Tibial nerve (tissue), 4 donors: Measurements from ENCODE around the gene COL8A1.

Source experiments
- CTCF ChIP-seq, 5 experiments: fragments of 200-600 bp in 3 of 5; fragments of 450-650 bp in 2 of 5; sonication (generic) in 3 of 5; IDR thresholded peaks; one replicate each; pipeline ENCODE4 v1.5.1; 2016 to 2019; ENCODE audit warnings: antibody characterized with exemption in 5 of 5, mild to moderate bottlenecking in 3 of 5, moderate library complexity in 2 of 5
- EP300 ChIP-seq, 2 donors: sonication (generic); formaldehyde crosslinking; IDR thresholded peaks; one replicate each; pipeline ENCODE4 v1.6.1; 2017; ENCODE audit warnings: antibody characterized with exemption in 2 of 2, mild to moderate bottlenecking in 1 of 2
- POLR2A ChIP-seq, 2 donors: fragments of 450-650 bp; IDR thresholded peaks; one replicate each; pipeline ENCODE4 v1.6.1; 2017; ENCODE audit warnings: antibody characterized with exemption in 2 of 2, mild to moderate bottlenecking in 2 of 2, moderate library complexity in 2 of 2

- TF ChIP-seq CTCF (IDR thresholded peaks at IDR 0.05), result no peak
- no peak for TF ChIP-seq POLR2A (IDR thresholded peaks at IDR 0.05)
- TF ChIP-seq EP300 (IDR thresholded peaks at IDR 0.05), result no peak
Measured at GRCh38 chr3:99633887-99634558, 4.4 kb upstream of the COL8A1 start.
